H1 (cell line): Measurements from ENCODE around the gene ACOX1. TPM values are rescaled to one million over a fixed set of nuclear protein-coding genes. Genes with fewer than 3 reads are reported as not detected.
A peak's percentile ranks its signal among the peaks of the same experiment; 100 is the strongest.

ENCODE experiments used
- CTCF ChIA-PET: fragments of 300-600 bp; sonication (Branson Sonifier 250); formaldehyde crosslinking; loops from one replicate; lab custom pipeline; 2021; ENCODE audit not compliant: partially characterized antibody; lab: Charles Lee
- POLR2A ChIA-PET: fragments of 300-600 bp; sonication (Branson Sonifier 250); formaldehyde crosslinking; loops from one replicate; lab custom pipeline; 2021; ENCODE audit warnings: inconsistent platforms; ENCODE audit not compliant: partially characterized antibody; lab: Charles Lee
- DNase-seq, 2 experiments: peaks; one replicate each; pipeline versions ENCODE4 v3.0.0 to v3.0.0-alpha.2; 2010 to 2022; ENCODE audit warnings: low spot score in 2 of 2, low read depth in 1 of 2, mixed read lengths in 1 of 2
- FAIRE-seq: peaks from 2 replicates; lab custom pipeline; 2011; peaks lifted over from hg19 to GRCh38; lab: Jason Lieb, UNC
- H2AFZ ChIP-seq: 2 replicates; pipeline ENCODE4 v1.8.1; 2012; ENCODE audit warnings: low read length, inconsistent platforms
- H2AK5ac ChIP-seq: 2 replicates; pipeline ENCODE4 v1.6.1; 2013; ENCODE audit warnings: low read depth, low read length
- H2BK120ac ChIP-seq: replicated peaks from 2 replicates; pipeline ENCODE3; 2013; ENCODE audit warnings: low read depth, low read length, inconsistent platforms
- H2BK12ac ChIP-seq: 2 replicates; pipeline ENCODE4 v1.6.1; 2013; ENCODE audit warnings: low read depth, low read length
- H2BK15ac ChIP-seq: 2 replicates; pipeline ENCODE4 v1.6.1; 2013; ENCODE audit warnings: low read length
- H2BK20ac ChIP-seq: 2 replicates; pipeline ENCODE4 v1.6.1; 2013; ENCODE audit warnings: low read length
- H2BK5ac ChIP-seq: 2 replicates; pipeline ENCODE4 v1.6.1; 2013; ENCODE audit warnings: low read depth, low read length
- H3K14ac ChIP-seq: 2 replicates; pipeline ENCODE4 v1.6.1; 2013; ENCODE audit warnings: inconsistent platforms; ENCODE audit not compliant: insufficient read length
- H3K18ac ChIP-seq: 2 replicates; pipeline ENCODE4 v1.6.1; 2013; ENCODE audit warnings: low read length; ENCODE audit errors: extremely low read depth
- H3K23ac ChIP-seq: 2 replicates; pipeline ENCODE4 v1.6.1; 2013; ENCODE audit warnings: inconsistent platforms; ENCODE audit not compliant: insufficient read length
- H3K23me2 ChIP-seq: 2 replicates; pipeline ENCODE4 v1.6.1; 2013; ENCODE audit warnings: low read depth, low read length
- H3K27ac ChIP-seq: 2 replicates; pipeline ENCODE4 v1.6.1; 2011; ENCODE audit warnings: low read depth, low read length, inconsistent platforms
- H3K27me3 ChIP-seq, 4 experiments: replicated peaks in 1 of 4; 1 replicate in 1 of 4; 2 replicates in 3 of 4; pipeline versions ENCODE4 v1.6.1 to v1.8.1; 2011 to 2013; ENCODE audit warnings: low read length in 3 of 4, mild to moderate bottlenecking in 3 of 4, inconsistent platforms in 2 of 4, mixed read lengths in 2 of 4, moderate library complexity in 1 of 4; ENCODE audit not compliant: control insufficient read depth in 3 of 4, insufficient read depth in 3 of 4; ENCODE audit errors: extremely low read depth in 1 of 4
- H3K36me3 ChIP-seq, 4 experiments: 2 replicates each; pipeline versions ENCODE4 v1.6.1 to v1.8.1; 2011 to 2013; ENCODE audit warnings: mild to moderate bottlenecking in 4 of 4, low read length in 3 of 4, moderate library complexity in 2 of 4, control low read depth in 1 of 4, inconsistent platforms in 1 of 4; ENCODE audit not compliant: insufficient read depth in 4 of 4, control insufficient read depth in 2 of 4
- H3K4ac ChIP-seq: replicated peaks from 2 replicates; pipeline ENCODE3; 2013; ENCODE audit warnings: low read length, low read depth, mixed read lengths, inconsistent platforms; ENCODE audit not compliant: insufficient read length
- H3K4me1 ChIP-seq, 4 experiments: replicated peaks in 1 of 4; 1 replicate in 1 of 4; 2 replicates in 3 of 4; pipeline versions ENCODE4 v1.6.1 to v1.8.1; 2011 to 2013; ENCODE audit warnings: low read length in 3 of 4, inconsistent platforms in 2 of 4, mixed read lengths in 1 of 4; ENCODE audit not compliant: insufficient read depth in 4 of 4, control insufficient read depth in 3 of 4
- H3K4me2 ChIP-seq, 2 experiments: 2 replicates each; pipeline versions ENCODE4 v1.6.1 to v1.8.1; 2011 to 2013; ENCODE audit warnings: low read depth in 2 of 2, low read length in 2 of 2, control low read depth in 1 of 2, inconsistent platforms in 1 of 2, mild to moderate bottlenecking in 1 of 2; ENCODE audit not compliant: insufficient read depth in 1 of 2
- H3K4me3 ChIP-seq, 4 experiments: fragments of 200-600, 300-600 bp in 1 of 4; sonication (generic), shearing (Covaris generic), sonication (Bioruptor Twin) in 1 of 4; 2 replicates each; pipeline versions ENCODE4 v1.5.1 to v1.8.1; 2011 to 2016; ENCODE audit warnings: low read length in 4 of 4, low read depth in 3 of 4, control low read depth in 2 of 4, inconsistent platforms in 2 of 4, mild to moderate bottlenecking in 2 of 4, mixed read lengths in 1 of 4, moderate library complexity in 1 of 4; ENCODE audit not compliant: insufficient read depth in 2 of 4; ENCODE audit errors: extremely low read depth in 1 of 4
- H3K56ac ChIP-seq: replicated peaks from 2 replicates; pipeline ENCODE3; 2013; ENCODE audit warnings: low read depth, mild to moderate bottlenecking, mixed read lengths, low read length, inconsistent platforms; ENCODE audit not compliant: insufficient read length
- H3K79me1 ChIP-seq: 2 replicates; pipeline ENCODE4 v1.6.1; 2013; ENCODE audit warnings: low read depth, low read length, control low read depth
- H3K79me2 ChIP-seq, 2 experiments: 2 replicates each; pipeline versions ENCODE4 v1.6.1 to v1.8.1; 2012 to 2013; ENCODE audit warnings: low read length in 2 of 2, mild to moderate bottlenecking in 2 of 2, inconsistent platforms in 1 of 2; ENCODE audit not compliant: insufficient read depth in 2 of 2, control insufficient read depth in 1 of 2
- H3K9ac ChIP-seq, 4 experiments: replicated peaks in 1 of 4; 1 replicate in 1 of 4; 2 replicates in 3 of 4; pipeline versions ENCODE4 v1.6.1 to v1.8.1; 2011 to 2013; ENCODE audit warnings: low read depth in 3 of 4, low read length in 3 of 4, control low read depth in 2 of 4, mild to moderate bottlenecking in 2 of 4, moderate library complexity in 2 of 4, inconsistent platforms in 1 of 4; ENCODE audit errors: extremely low read depth in 1 of 4
- H3K9me3 ChIP-seq, 2 experiments: 2 replicates each; pipeline versions ENCODE4 v1.6.1 to v1.8.1; 2012 to 2013; ENCODE audit warnings: mild to moderate bottlenecking in 2 of 2, moderate library complexity in 2 of 2, control low read depth in 1 of 2, inconsistent platforms in 1 of 2, low read depth in 1 of 2, low read length in 1 of 2, mixed read lengths in 1 of 2; ENCODE audit not compliant: insufficient read depth in 2 of 2
- H4K20me1 ChIP-seq, 2 experiments: replicated peaks in 1 of 2; 2 replicates each; pipeline versions ENCODE3 to v1.8.1; 2011 to 2013; ENCODE audit warnings: inconsistent platforms in 2 of 2, low read length in 2 of 2, mild to moderate bottlenecking in 1 of 2; ENCODE audit not compliant: insufficient read depth in 2 of 2, control insufficient read depth in 1 of 2
- H4K5ac ChIP-seq: 2 replicates; pipeline ENCODE4 v1.6.1; 2013; ENCODE audit warnings: low read length, low read depth, mixed read lengths, inconsistent platforms; ENCODE audit not compliant: insufficient read length
- H4K8ac ChIP-seq: 2 replicates; pipeline ENCODE4 v1.8.0; 2013; ENCODE audit warnings: mild to moderate bottlenecking, moderate library complexity, low read length, inconsistent platforms; ENCODE audit not compliant: insufficient read depth; ENCODE audit errors: extremely low read depth
- H4K91ac ChIP-seq: replicated peaks from 2 replicates; pipeline ENCODE3; 2013; ENCODE audit warnings: low read length, mixed read lengths, inconsistent platforms; ENCODE audit not compliant: insufficient read length
- ASH2L ChIP-seq: fragments of 200-600, 300-600 bp; sonication (generic); IDR thresholded peaks from one replicate; pipeline ENCODE4 v1.7.1; 2017; ENCODE audit warnings: low read length
- CREB1 ChIP-seq: IDR thresholded peaks from 2 replicates; pipeline ENCODE4 v1.6.1; 2012; ENCODE audit warnings: inconsistent platforms
- GTF2F1 ChIP-seq: IDR thresholded peaks from 2 replicates; pipeline ENCODE4 v1.6.1; 2012; ENCODE audit warnings: low read depth, low read length, improper control_type of control experiment, borderline replicate concordance
- MAX ChIP-seq: IDR thresholded peaks from 2 replicates; pipeline ENCODE4 v1.6.1; 2012; ENCODE audit warnings: inconsistent platforms
- TAF7 ChIP-seq: optimal IDR thresholded peaks from 2 replicates; pipeline ENCODE3; 2011; ENCODE audit warnings: low read depth, mild to moderate bottlenecking, inconsistent platforms, low read length, moderate library complexity, borderline replicate concordance
- TCF12 ChIP-seq: IDR thresholded peaks from 2 replicates; pipeline ENCODE4 v1.6.1; 2011; ENCODE audit warnings: low read depth, mild to moderate bottlenecking, low read length
- USF2 ChIP-seq: IDR thresholded peaks from 2 replicates; pipeline ENCODE4 v1.6.1; 2011; ENCODE audit warnings: low read length, improper control_type of control experiment
- YY1 ChIP-seq: IDR thresholded peaks from 2 replicates; pipeline ENCODE4 v1.6.1; 2011; ENCODE audit warnings: low read depth, mild to moderate bottlenecking, low read length
- ZNF274 ChIP-seq: IDR thresholded peaks from 2 replicates; pipeline ENCODE4 v1.7.0; 2012; ENCODE audit warnings: low read length, borderline replicate concordance; ENCODE audit errors: extremely low read depth
- WGBS, 2 experiments: shearing (Covaris generic) in 1 of 2; methylation state at CpG; one replicate each; pipeline versions ENCODE4 v1.1.6 to v1.1.7; 2013 to 2015; ENCODE audit warnings: low lambda C conversion rate in 2 of 2, mixed read lengths in 2 of 2, inconsistent platforms in 1 of 2, low coverage in 1 of 2, missing lambda C conversion rate in 1 of 2; ENCODE audit not compliant: insufficient replicate concordance in 2 of 2, insufficient coverage in 1 of 2, insufficient read length in 1 of 2; ENCODE audit errors: extremely low coverage in 1 of 2, missing lambda C conversion rate in 1 of 2; 5-methylcytosine and 5-hydroxymethylcytosine counted together
- polyA plus RNA-seq, 7 experiments: library from polyadenylated mRNA; depleted of rRNA in 3 of 7; stranded (reverse) in 5 of 7; unstranded in 2 of 7; fragments of >200 nt in 5 of 7; fragments of 200-250 nt in 2 of 7; gene quantifications; 1 replicate in 5 of 7; 2 replicates in 1 of 7; 4 replicates in 1 of 7; pipeline versions ENCODE4 v1.2.1 to v1.2.3, GENCODE V29; 2011 to 2013; ENCODE audit warnings: missing spikeins in 2 of 7, mixed read lengths in 2 of 7
- total RNA-seq: library from RNA; stranded (reverse); fragmentation: NEBNext Ultra II Directional; extraction: Animal tissue kit (Norgen Biotek cat#: 25700); gene quantifications from 2 replicates; pipeline ENCODE4 v1.2.1, GENCODE V29; 2021

Gene ACOX1
- total and polyA plus RNA-seq, 2 of the 8 experiments (the other 6 are each of a cell fraction or from before 2014, with no cell fraction given): 10.5 to 30.4 TPM

GRCh38 chr17:75959051-75959838, 19.7 kb downstream of the ACOX1 start:
- peak overlapping the region; percentile 72 for H2BK120ac ChIP-seq
- H2BK20ac ChIP-seq: 0 out of 2 replicates have a peak overlapping the region, but pooled peaks have one; percentile 61
- H3K4me3 ChIP-seq: peak overlapping the region in 1 of 4 experiments; percentile 39; a peak in 2 of 8 replicates
- H3K18ac ChIP-seq: peak overlapping the region; percentile 78; the same call in 1 of the 2 replicates
- no peaks in the 10 kb centered on the region for H3K27me3 ChIP-seq
- peak overlapping the region; percentile 44 for H3K4me2 ChIP-seq
- H3K4me1 ChIP-seq: peaks cover 0 to 14% (median 7%) of the 10 kb centered on the region in 4 experiments; a peak in 4 of 7 replicates
- 35% methylated on average over 8 of the region's 8 CpGs; no CpG with 5 or more reads in 1 of the 2 experiments for WGBS, 2 experiments
- TF ChIP-seq TCF12: no peak
- no peak for TF ChIP-seq MAX
- TF ChIP-seq ZNF274: no peak
- no peak for TF ChIP-seq GTF2F1
- peak; percentile 27 for TF ChIP-seq ASH2L
- no peak for TF ChIP-seq YY1
- TF ChIP-seq CREB1: peak; percentile 24; the same call in 1 of the 2 replicates
- no peak for TF ChIP-seq TAF7
- TF ChIP-seq USF2: no peak
- peak overlapping the region; percentile 53 for H4K5ac ChIP-seq
- H3K23ac ChIP-seq: no peak overlapping the region
- no peak overlapping the region for H2BK12ac ChIP-seq
- no peaks in the 10 kb centered on the region for H4K20me1 ChIP-seq
- ChIA-PET CTCF (interaction anchor here (0.8 to 2.3 kb wide), 8 partner anchors 13 to 111 kb away, joined by 3 to 7 read pairs (median 4); no protein-coding TSS in a partner anchor), POLR2A (interaction anchor here (0.6 to 1.8 kb wide), 7 partner anchors 18 to 179 kb away, joined by 3 to 7 read pairs (median 3); partner anchors contain the start of gene FBF1)
- no peak overlapping the region for H2AFZ ChIP-seq
- DNase-seq: no peak
- no peaks in the 10 kb centered on the region; the same call in 1 of the 2 replicates for H3K79me1 ChIP-seq
- peaks cover 0 to 13% (median 10%) of the 10 kb centered on the region in 4 experiments; a peak in 6 of 8 replicates for H3K36me3 ChIP-seq
- H2BK5ac ChIP-seq: no peak overlapping the region; the same call in 1 of the 2 replicates
- no peak overlapping the region for H3K27ac ChIP-seq
- no peak for FAIRE-seq
- H3K9ac ChIP-seq: no peak overlapping the region
- H3K79me2 ChIP-seq: peaks cover 0 to 29% of the 10 kb centered on the region in 2 experiments; a peak in 2 of 4 replicates
- H3K4ac ChIP-seq: no peak overlapping the region
- H3K56ac ChIP-seq: no peak overlapping the region
- H4K91ac ChIP-seq: no peak overlapping the region
- H2AK5ac ChIP-seq: no peak overlapping the region
- no peak overlapping the region for H2BK15ac ChIP-seq
- no peaks in the 10 kb centered on the region for H3K9me3 ChIP-seq
- H4K8ac ChIP-seq: no peak overlapping the region
- H3K14ac ChIP-seq: no peak overlapping the region
- H3K23me2 ChIP-seq: no peaks in the 10 kb centered on the region
